ENCODE results near the gene ZNF148.

DNA sequence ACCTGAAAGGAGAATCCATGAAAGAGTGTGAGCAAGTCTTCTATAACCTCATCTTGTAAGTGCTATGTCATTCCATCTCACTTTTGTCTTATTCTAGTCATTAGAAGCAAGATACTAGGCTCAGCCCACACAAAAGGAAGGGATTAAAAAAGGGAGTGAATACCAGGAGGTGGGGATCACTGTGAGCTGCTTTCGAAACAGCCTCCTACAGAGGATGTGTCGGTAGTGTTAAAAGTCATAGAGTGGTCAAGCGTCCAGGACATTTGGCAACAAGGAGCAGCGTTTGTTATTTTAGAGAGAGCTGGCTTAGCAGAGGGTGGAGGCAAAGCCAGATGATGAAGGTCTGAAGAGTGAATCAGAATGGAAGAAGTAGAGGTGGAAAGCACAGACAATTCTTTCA, 11.7 kb upstream of the ZNF148 start:
- TF ChIP-seq, protein P1, sequence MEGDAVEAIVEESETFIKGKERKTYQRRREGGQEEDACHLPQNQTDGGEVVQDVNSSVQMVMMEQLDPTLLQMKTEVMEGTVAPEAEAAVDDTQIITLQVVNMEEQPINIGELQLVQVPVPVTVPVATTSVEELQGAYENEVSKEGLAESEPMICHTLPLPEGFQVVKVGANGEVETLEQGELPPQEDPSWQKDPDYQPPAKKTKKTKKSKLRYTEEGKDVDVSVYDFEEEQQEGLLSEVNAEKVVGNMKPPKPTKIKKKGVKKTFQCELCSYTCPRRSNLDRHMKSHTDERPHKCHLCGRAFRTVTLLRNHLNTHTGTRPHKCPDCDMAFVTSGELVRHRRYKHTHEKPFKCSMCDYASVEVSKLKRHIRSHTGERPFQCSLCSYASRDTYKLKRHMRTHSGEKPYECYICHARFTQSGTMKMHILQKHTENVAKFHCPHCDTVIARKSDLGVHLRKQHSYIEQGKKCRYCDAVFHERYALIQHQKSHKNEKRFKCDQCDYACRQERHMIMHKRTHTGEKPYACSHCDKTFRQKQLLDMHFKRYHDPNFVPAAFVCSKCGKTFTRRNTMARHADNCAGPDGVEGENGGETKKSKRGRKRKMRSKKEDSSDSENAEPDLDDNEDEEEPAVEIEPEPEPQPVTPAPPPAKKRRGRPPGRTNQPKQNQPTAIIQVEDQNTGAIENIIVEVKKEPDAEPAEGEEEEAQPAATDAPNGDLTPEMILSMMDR (IDR thresholded peaks at IDR 0.05), result no peak
- no peak for TF ChIP-seq POLR2A (IDR thresholded peaks at IDR 0.05)

Measured in upper lobe of left lung (tissue), 4 donors.